Loucy (cell line): Measurements from ENCODE around the gene CLTCL1.

Experiments used
- H2AFZ ChIP-seq: fragments of 200-600 bp; sonication (generic); 2 replicates; pipeline ENCODE4 v1.6.0; 2016; ENCODE audit warnings: antibody characterized with exemption, mild to moderate bottlenecking, low read length, moderate library complexity
- H3F3A ChIP-seq: fragments of 200-600 bp; 2 replicates; pipeline ENCODE4 v1.6.0; 2016; ENCODE audit warnings: antibody characterized with exemption, low read depth, mild to moderate bottlenecking
- H3K27me3 ChIP-seq: fragments of 200-600 bp; sonication (generic); 2 replicates; pipeline ENCODE4 v1.6.1; 2014; ENCODE audit warnings: low read length, mild to moderate bottlenecking; ENCODE audit not compliant: insufficient read depth, poor library complexity, severe bottlenecking
- H3K36me3 ChIP-seq: fragments of 200-600 bp; sonication (generic); 2 replicates; pipeline ENCODE4 v1.6.1; 2016; ENCODE audit warnings: low read length; ENCODE audit not compliant: insufficient read depth
- H3K4me1 ChIP-seq: fragments of 200-600 bp; sonication (generic); 2 replicates; pipeline ENCODE4 v1.5.1; 2014; ENCODE audit warnings: low read length, mild to moderate bottlenecking; ENCODE audit not compliant: insufficient read depth, poor library complexity, severe bottlenecking
- H3K4me2 ChIP-seq: fragments of 200-600 bp; sonication (generic); 2 replicates; pipeline ENCODE4 v1.6.0; 2014; ENCODE audit warnings: antibody characterized with exemption, low read length, low read depth, mild to moderate bottlenecking; ENCODE audit not compliant: poor library complexity, severe bottlenecking
- H3K4me3 ChIP-seq: fragments of 200-600 bp; sonication (generic); 2 replicates; pipeline ENCODE4 v1.5.1; 2014; ENCODE audit warnings: low read length, mild to moderate bottlenecking, mixed read lengths; ENCODE audit not compliant: poor library complexity, severe bottlenecking
- H3K79me2 ChIP-seq: fragments of 200-600 bp; sonication (generic); 2 replicates; pipeline ENCODE4 v1.6.1; 2014; ENCODE audit warnings: low read length; ENCODE audit not compliant: insufficient read depth
- H3K9ac ChIP-seq: fragments of 200-600 bp; sonication (generic); 2 replicates; pipeline ENCODE4 v1.6.0; 2014; ENCODE audit warnings: mild to moderate bottlenecking, low read depth, low read length, moderate library complexity; ENCODE audit not compliant: poor library complexity, severe bottlenecking
- H3K9me2 ChIP-seq: fragments of 200-600 bp; sonication (generic); replicated peaks from 2 replicates; pipeline ENCODE4 v1.6.1; 2016; ENCODE audit warnings: low read depth, low read length, mixed read lengths
- H3K9me3 ChIP-seq: fragments of 200-600 bp; sonication (generic); 2 replicates; pipeline ENCODE4 v1.6.1; 2014; ENCODE audit warnings: mild to moderate bottlenecking, antibody characterized with exemption, low read length, low read depth; ENCODE audit not compliant: insufficient read depth
- H4K20me1 ChIP-seq: fragments of 200-600 bp; sonication (generic); 2 replicates; pipeline ENCODE4 v1.6.0; 2014; ENCODE audit warnings: antibody characterized with exemption, low read length, mild to moderate bottlenecking; ENCODE audit not compliant: insufficient read depth, poor library complexity, severe bottlenecking
- CTCF ChIP-seq: fragments of 200-600 bp; sonication (generic); conservative IDR thresholded peaks from 2 replicates; pipeline ENCODE4 v1.5.1; 2014; ENCODE audit warnings: mild to moderate bottlenecking, antibody characterized with exemption, low read length
- EZH2phosphoT487 ChIP-seq: fragments of 200-600 bp; IDR thresholded peaks from 2 replicates; pipeline ENCODE4 v1.6.1; 2018; ENCODE audit warnings: antibody characterized with exemption, mild to moderate bottlenecking, moderate library complexity, borderline replicate concordance

The CLTCL1 gene

DNA sequence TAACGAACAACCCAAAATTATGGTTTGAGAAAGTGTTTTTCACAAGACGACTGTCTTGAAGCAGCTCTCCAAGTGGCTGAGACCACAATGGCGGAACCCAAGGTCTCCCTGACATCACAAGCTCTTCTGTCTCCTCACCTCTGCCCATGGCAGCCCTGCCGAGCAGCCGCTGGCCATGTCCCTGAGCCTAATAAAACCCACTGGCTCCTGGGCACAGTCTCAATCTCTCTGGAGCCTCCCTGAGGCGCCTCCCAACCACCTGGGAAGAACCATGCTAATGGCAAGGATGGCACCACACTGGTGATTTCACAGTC lies 50.0 kb downstream of the CLTCL1 start:
- H2AFZ ChIP-seq: no peak overlapping the region
- H3K79me2 ChIP-seq: no peaks in the 10 kb centered on the region
- H3K9me2 ChIP-seq: no peaks in the 10 kb centered on the region
- no peaks in the 10 kb centered on the region for H3K9me3 ChIP-seq
- no peak overlapping the region for H3K4me2 ChIP-seq
- no peaks in the 10 kb centered on the region for H3K27me3 ChIP-seq
- no peak for TF ChIP-seq EZH2phosphoT487
- TF ChIP-seq CTCF: no peak
- H3F3A ChIP-seq: no peaks in the 10 kb centered on the region
- H3K36me3 ChIP-seq: no peaks in the 10 kb centered on the region
- H3K9ac ChIP-seq: no peak overlapping the region
- H4K20me1 ChIP-seq: no peaks in the 10 kb centered on the region
- H3K4me1 ChIP-seq: no peaks in the 10 kb centered on the region
- H3K4me3 ChIP-seq: no peak overlapping the region

- Histone ChIP-seq H2AFZ (no peak overlapping the region), H3F3A (no peaks in the 10 kb centered on the region), H3K9ac (no peak overlapping the region), H3K9me3 (no peaks in the 10 kb centered on the region), H4K20me1 (no peaks in the 10 kb centered on the region), H3K79me2 (no peaks in the 10 kb centered on the region), H3K4me2 (no peak overlapping the region), H3K27me3 (no peaks in the 10 kb centered on the region), H3K4me1 (no peaks in the 10 kb centered on the region), H3K9me2 (no peaks in the 10 kb centered on the region), H3K4me3 (no peak overlapping the region), H3K36me3 (no peaks in the 10 kb centered on the region)
- TF ChIP-seq EZH2phosphoT487: no peak
- TF ChIP-seq CTCF: no peak
Measured at GRCh38 chr22:19240813-19241592, 50.5 kb downstream of the CLTCL1 start.

GRCh38 chr22:19239464-19239863 lies 52.1 kb downstream of the CLTCL1 start:
- no peak for TF ChIP-seq CTCF
- no peak for TF ChIP-seq EZH2phosphoT487
- H3K79me2 ChIP-seq: no peaks in the 10 kb centered on the region
- no peak overlapping the region for H2AFZ ChIP-seq
- no peaks in the 10 kb centered on the region for H4K20me1 ChIP-seq
- H3K27me3 ChIP-seq: no peaks in the 10 kb centered on the region
- H3K9me3 ChIP-seq: no peaks in the 10 kb centered on the region
- H3K4me1 ChIP-seq: no peaks in the 10 kb centered on the region
- no peak overlapping the region for H3K4me2 ChIP-seq
- H3F3A ChIP-seq: no peaks in the 10 kb centered on the region
- H3K4me3 ChIP-seq: no peak overlapping the region
- H3K36me3 ChIP-seq: no peaks in the 10 kb centered on the region
- H3K9me2 ChIP-seq: no peaks in the 10 kb centered on the region
- H3K9ac ChIP-seq: no peak overlapping the region
